Epithelial cell of esophagus (primary cell): ENCODE measurements around the gene JAG1.

Experiments used
- DNase-seq: peaks from one replicate; pipeline ENCODE4 v3.0.0; 2010; ENCODE audit warnings: low read depth
- H3K4me3 ChIP-seq: 2 replicates; pipeline ENCODE4 v1.5.1; 2011; ENCODE audit warnings: mild to moderate bottlenecking, low read length, control low read depth
- CTCF ChIP-seq: IDR thresholded peaks from 2 replicates; pipeline ENCODE4 v1.5.1; 2011; ENCODE audit warnings: low read depth, mild to moderate bottlenecking, low read length, control low read depth, inconsistent platforms; ENCODE audit not compliant: insufficient read depth; ENCODE audit errors: missing control alignments

The JAG1 gene

GRCh38 chr20:10709916-10710315 is 36.1 kb upstream of the JAG1 start:
- no peak overlapping the region for H3K4me3 ChIP-seq
- no peak for TF ChIP-seq CTCF
- no peak for DNase-seq

- TF ChIP-seq CTCF = no peak
- DNase-seq = peak; percentile 65
These were observed 34.8 kb upstream of the JAG1 start for GRCh38 chr20:10708351-10709185.

GRCh38 chr20:10707791-10708190 is 34.0 kb upstream of the JAG1 start:
- DNase-seq = no peak
- H3K4me3 ChIP-seq = no peak overlapping the region
- TF ChIP-seq CTCF = no peak

More at GRCh38 chr20:10708351-10709185, 34.8 kb upstream of the JAG1 start:
- no peak overlapping the region for H3K4me3 ChIP-seq

- no peak for TF ChIP-seq CTCF
- DNase-seq = no peak
- no peak overlapping the region for H3K4me3 ChIP-seq
These were observed 33.3 kb upstream of the JAG1 start for GRCh38 chr20:10707068-10707467.

GRCh38 chr20:10706460-10706811 is 32.6 kb upstream of the JAG1 start:
- TF ChIP-seq CTCF = no peak
- H3K4me3 ChIP-seq = no peak overlapping the region
- DNase-seq = no peak

GRCh38 chr20:10705801-10706459 is 32.1 kb upstream of the JAG1 start:
- H3K4me3 ChIP-seq = no peak overlapping the region
- TF ChIP-seq CTCF = no peak
- DNase-seq = peak; percentile 98
